NCI-H226 (cell line): ENCODE results near the gene KRTAP19-1.
"Not testable (repeated sequence)": the region's sequence is repeated elsewhere in the genome, so short reads cannot be mapped to it uniquely, and the experiment has no call there.

ENCODE experiments used
- DNase-seq: peaks from one replicate; pipeline ENCODE4 v3.0.0-alpha.2; 2015

Gene KRTAP19-1

DNA sequence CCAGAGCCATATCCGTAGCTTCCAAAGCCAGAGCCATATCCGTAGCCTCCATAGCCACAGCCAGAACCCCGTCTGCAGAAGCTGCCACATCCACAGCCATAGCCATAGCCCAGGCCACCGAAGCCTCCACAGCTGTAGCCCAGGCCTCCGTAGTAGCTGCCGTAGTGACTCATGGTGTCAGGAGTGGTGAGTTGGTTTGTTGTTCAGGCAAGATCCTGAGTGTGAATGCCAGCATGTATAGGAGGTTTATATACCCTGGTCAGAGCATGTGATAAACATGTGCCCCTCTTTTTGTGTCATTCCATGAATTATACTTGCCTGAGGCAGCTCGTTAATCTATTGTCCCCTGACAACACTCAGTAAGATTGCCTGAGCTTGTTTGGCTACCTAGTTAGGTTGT lies at the start of gene KRTAP19-1:
Gene KRTAP19-1, minus strand, starts transcription at position 223 of the 400 bp plus-strand sequence. Its CDS starts 50 bp downstream, at position 173.
- DNase-seq = no peak

DNA sequence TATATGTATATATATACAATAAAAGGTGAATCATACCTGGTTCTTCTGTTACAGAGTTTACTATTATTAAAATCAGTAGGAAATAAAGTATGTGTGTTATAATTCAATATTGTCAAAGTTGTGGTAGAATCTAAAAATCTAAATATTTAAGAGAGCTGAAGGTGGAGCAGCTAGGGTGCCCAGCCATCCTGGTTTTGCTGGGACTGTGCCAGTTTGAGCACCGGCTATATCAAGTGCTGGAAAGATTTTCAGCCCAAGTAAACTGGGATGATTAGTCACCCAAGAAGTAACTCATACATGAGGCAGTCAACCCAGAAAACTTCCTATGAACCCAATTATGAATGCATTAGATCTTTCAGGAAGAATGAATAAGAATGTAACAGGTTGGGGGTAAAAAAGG lies 38.7 kb upstream of the KRTAP19-1 start:
- no peak for DNase-seq

- DNase-seq = no peak
These were observed 35.5 kb upstream of the KRTAP19-1 start for GRCh38 chr21:30515681-30516080.

DNA sequence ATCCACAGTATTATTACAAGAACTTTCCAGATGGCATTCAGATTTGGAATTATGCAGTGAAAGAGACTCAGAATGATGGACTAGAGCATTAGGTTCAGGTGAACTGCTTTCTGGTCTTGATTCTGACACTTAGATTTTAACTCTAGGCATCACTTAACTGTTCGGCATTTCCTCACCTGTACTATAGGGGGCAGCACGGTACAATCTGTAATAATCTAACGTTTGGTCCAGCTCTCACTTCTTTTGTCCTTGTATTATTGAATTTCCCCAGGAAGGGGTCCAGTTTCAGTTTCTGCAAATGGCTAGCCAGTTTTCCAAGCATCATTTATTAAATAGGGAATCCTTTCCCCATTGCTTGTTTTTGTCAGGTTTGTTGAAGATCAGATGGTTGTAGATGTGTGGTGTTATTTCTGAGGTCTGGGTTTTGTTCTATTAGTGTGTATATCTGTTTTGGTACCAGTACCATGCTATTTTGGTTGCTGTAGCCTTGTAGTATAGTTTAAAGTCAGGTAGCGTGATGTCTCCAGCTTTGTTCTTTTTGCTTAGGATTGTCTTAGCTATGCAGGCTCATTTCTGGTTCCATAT lies 25.5 kb upstream of the KRTAP19-1 start:
- DNase-seq = not testable (repeated sequence)

- DNase-seq = no peak
These were observed 21.9 kb upstream of the KRTAP19-1 start, which contains the start of gene KRTAP19-5 for GRCh38 chr21:30502041-30502440. KRTAP19-5 (minus strand) TSS chr21:30502141; CDS start chr21:30502090, 51 bp downstream.

DNA sequence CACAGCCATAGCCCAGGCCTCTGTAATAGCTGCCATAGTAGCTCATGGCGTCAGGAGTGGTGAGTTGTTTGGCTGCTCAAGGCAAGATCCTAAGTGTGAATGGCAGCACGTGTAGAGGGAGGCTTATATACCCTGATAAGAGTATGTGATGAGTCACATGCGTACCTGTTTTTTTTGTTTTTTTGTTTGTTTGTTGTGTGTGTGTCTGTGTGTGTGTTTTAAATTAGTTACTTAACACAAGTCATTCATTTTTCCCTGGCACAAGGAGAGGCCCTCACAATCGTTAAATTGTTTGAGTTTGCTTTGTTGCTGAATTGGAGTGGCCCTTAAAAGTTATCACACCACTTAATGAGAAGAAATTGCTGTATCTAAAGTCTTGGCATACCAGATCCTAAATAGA lies 16.9 kb upstream of the KRTAP19-1 start, which contains the start of gene KRTAP19-4:
Gene KRTAP19-4, minus strand, starts transcription at position 101 of the 400 bp plus-strand sequence. Its CDS starts 55 bp downstream, at position 46.
- DNase-seq = no peak

- no peak for DNase-seq
These were observed 11.8 kb upstream of the KRTAP19-1 start, which contains the start of gene KRTAP19-3 for GRCh38 chr21:30491963-30492428. KRTAP19-3 (minus strand) TSS chr21:30492013; CDS start chr21:30491957, 56 bp downstream.

DNA sequence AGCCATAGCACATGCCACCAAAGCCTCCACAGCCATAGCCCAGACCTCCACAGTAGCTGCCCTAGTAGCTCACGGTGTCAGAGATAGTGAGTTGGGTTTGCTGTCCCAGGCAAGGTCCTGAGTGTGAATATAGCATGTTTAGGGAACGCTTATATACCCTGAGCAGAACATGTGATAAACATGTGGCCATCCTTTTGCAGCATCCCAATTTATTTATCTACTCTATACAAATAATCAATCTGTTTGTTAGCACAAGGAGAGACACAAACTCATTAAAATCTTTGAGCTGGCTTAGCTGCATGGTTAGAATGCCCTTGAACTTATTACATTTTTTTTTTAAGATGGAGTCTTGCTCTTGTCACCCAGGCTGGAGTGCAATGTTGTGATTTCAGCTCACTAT lies 7.2 kb upstream of the KRTAP19-1 start, which contains the start of gene KRTAP19-2:
Gene KRTAP19-2, minus strand, starts transcription at position 101 of the 400 bp plus-strand sequence. Its CDS starts 88 bp downstream, at position 13.
- no peak for DNase-seq

GRCh38 chr21:30486180-30486579 lies 6.0 kb upstream of the KRTAP19-1 start:
- DNase-seq = no peak

- DNase-seq = no peak
These were observed 2.0 kb upstream of the KRTAP19-1 start for GRCh38 chr21:30482130-30482529.

- no peak for DNase-seq
These were observed 908 bp downstream of the KRTAP19-1 start for GRCh38 chr21:30479259-30479658.

DNA sequence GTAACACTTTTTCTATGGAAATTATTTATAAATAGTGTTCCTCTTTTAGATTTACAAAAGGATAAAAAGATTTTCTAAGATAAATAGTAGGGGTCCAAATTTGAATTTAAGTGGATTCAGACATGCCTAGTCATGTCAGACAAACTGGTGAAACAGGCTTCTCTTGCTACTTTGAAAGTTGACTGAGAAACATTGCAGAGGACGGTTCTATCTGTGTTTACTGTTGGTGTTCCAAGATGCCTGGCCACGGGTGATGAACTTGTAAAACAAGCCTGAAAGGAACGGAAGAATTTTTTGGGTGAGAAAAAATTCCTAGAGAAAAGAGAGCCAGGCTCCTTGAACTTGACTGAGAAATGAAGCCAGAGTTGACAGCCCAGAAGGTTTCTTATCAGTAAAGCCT lies 2.2 kb downstream of the KRTAP19-1 start:
- DNase-seq = no peak

- DNase-seq = no peak
These were observed 11.1 kb downstream of the KRTAP19-1 start for GRCh38 chr21:30468900-30469714.

DNA sequence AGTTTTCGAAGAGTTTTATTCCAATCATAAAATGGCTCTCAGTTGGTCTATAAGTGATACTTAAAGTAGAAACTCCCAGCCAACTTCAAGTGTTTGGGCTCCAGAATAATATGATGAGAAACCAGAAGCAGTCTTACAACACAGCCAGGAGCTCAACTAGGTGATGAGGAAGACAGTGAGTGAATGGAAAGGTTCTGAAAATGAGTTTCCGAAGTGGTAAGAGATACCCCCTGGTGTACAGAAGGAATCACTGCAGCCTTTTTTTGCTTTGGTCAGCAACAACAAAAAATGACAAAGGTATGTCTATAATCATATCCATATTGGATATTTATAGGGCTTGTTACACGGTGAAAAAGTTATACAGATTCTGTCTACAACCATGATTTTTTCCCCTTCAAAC lies 16.5 kb downstream of the KRTAP19-1 start:
- DNase-seq = peak; percentile 6

DNA sequence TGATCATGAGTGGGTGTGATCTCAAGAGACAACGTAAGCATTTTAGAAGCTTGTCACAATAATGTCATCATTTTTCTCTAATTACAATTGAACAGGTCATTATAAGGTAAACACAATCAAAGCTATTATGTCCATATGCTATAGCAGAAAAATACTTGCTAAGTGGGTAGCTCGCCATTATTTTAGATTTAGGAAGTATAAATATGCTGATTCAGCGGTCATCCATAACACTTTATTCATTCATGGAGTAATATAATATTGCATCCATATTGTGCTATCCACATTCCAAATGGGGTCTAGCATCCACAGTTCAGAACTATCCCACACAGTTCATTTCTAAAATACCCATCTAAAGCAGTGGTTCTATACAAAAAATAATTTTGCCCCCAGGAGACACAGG lies 31.7 kb downstream of the KRTAP19-1 start:
- DNase-seq = no peak

DNA sequence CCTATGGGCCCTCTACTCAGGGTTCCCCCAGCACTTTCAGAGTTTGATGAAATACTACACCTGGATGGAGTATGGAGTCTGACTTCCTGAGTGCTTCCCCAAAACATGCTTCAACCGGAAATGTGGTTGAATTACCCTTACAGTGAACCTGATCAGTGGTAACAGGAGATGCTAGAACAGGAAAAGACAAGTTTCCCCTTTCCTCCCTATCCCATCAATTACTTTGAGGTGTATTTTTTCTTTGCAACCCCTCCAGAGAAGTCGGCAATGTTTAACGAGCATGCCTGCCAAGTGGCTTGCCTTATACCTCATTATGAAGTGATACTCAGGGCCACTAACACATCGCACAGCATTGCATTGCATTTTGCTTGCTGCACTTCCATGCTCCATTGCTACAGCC lies 33.1 kb downstream of the KRTAP19-1 start:
- DNase-seq = no peak

DNA sequence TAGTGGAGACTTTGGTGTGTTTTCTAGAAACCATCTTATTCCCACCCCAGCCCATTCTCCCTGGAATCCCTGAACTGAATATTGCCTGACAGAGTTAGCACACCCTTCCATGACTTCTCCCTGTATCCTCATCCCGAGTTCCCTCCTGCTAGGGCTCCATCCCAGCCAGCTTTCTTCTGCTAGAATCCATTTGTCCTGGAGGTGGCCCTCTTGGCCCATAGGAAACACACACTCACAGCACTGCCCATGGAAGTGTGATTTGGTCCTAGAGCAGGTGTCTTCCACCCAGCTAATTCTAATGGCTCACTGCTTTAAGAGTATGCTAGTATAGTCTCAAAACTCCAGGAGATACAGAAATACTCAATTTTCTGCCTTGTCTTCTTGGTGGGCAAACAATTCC lies 36.0 kb downstream of the KRTAP19-1 start:
- DNase-seq = no peak

DNA sequence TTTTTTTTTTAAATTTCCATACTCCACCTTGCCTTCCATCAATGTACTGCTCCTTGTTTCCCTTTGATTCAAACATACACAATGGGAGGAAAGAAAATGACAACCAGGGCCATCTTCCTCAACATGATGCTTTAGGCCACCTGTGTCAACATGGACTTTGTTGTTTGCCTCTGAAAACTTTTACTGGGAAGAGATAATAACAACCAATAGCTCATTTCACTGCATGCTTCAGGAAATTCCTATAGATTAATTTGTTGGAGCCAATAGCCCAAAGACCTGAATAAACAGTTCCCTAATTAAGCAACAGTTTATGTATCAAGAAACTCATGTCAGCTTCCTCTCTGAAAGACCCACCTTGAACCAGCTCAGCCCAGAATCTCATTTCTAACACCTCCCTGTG lies 36.9 kb downstream of the KRTAP19-1 start:
- DNase-seq = no peak

- no peak for DNase-seq
These were observed 40.2 kb downstream of the KRTAP19-1 start, which contains the start of gene KRTAP15-1 for GRCh38 chr21:30439975-30440374. KRTAP15-1 (plus strand) TSS chr21:30440275; CDS start chr21:30440328, 53 bp downstream.

GRCh38 chr21:30437010-30437565 lies 43.1 kb downstream of the KRTAP19-1 start:
- DNase-seq = no peak

DNA sequence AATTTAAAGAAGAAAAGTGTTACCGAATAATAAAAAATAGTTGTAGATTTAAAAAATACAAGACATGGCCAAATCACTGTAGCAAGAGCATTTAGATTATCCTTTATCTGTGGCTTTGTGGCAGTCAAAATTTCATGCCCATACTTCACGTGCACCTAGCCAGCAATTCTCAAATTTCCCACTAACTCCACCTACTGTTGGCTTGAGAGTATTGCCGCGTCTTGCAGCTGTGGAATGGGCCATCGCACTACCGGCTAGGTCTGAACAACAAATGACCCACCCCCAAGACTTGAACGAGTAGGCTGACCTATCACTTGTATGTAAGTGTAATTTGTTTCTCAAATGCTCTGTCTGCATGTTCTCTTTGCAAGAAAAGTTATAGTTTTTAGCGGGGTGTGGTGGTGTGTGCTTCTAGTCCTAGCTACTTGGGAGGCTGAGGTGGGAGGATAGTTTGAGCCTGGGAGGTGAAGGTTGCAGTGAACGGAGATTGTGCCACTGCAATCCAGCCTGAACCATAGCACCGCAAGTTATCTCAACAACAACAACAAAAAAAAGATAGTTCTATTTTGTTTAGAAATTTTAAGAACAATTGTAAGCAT lies 46.0 kb downstream of the KRTAP19-1 start:
- DNase-seq = peak; percentile 21

GRCh38 chr21:30430170-30430655 lies 50.0 kb downstream of the KRTAP19-1 start, which contains the start of gene KRTAP13-4:
KRTAP13-4 (plus strand) TSS chr21:30430220; CDS start chr21:30430276, 56 bp downstream.
- no peak for DNase-seq
